Activated CD8-positive, alpha-beta T cell treated with anti-CD3 and anti-CD28 coated beads for 36 hours (primary cell): ENCODE data around the gene ZNF236. TPM values are rescaled to one million over a fixed set of nuclear protein-coding genes. Genes with fewer than 3 reads are reported as not detected.
"Not testable (repeated sequence)": the region's sequence is repeated elsewhere in the genome, so short reads cannot be mapped to it uniquely, and the experiment has no call there.

ENCODE experiments used
- ATAC-seq: fragments of 200-7000 bp; cut with Tn5 transposase; one replicate; pipeline ENCODE4 v1.10.0; 2021; ENCODE audit warnings: mild to moderate bottlenecking, moderate library complexity
- CTCF ChIA-PET: fragments of 350-600 bp; sonication (Branson Sonifier 250); formaldehyde crosslinking; loops from one replicate; lab custom pipeline; 2021; ENCODE audit warnings: antibody characterized with exemption; lab: Charles Lee
- POLR2A ChIA-PET: fragments of 350-600 bp; sonication (Branson Sonifier 250); formaldehyde crosslinking; loops from one replicate; lab custom pipeline; 2021; ENCODE audit warnings: antibody characterized with exemption; lab: Charles Lee
- DNase-seq: peaks from one replicate; pipeline ENCODE4 v3.0.0-alpha.2; 2020
- H3K27ac Mint-ChIP-seq: one replicate; pipeline ENCODE4 v1.8.0; 2021; ENCODE audit warnings: mild to moderate bottlenecking, mixed read lengths
- H3K27me3 Mint-ChIP-seq: one replicate; pipeline ENCODE4 v1.8.0; 2021; ENCODE audit warnings: mixed read lengths
- H3K36me3 Mint-ChIP-seq: one replicate; pipeline ENCODE4 v1.8.0; 2021; ENCODE audit warnings: low read depth, mixed read lengths
- H3K4me1 Mint-ChIP-seq: one replicate; pipeline ENCODE4 v1.8.0; 2021; ENCODE audit warnings: low read depth, mixed read lengths
- H3K4me3 Mint-ChIP-seq: one replicate; pipeline ENCODE4 v1.8.0; 2021; ENCODE audit warnings: mild to moderate bottlenecking, moderate library complexity, mixed read lengths
- H3K9me3 Mint-ChIP-seq: one replicate; pipeline ENCODE4 v1.8.0; 2021; ENCODE audit warnings: mixed read lengths
- CTCF ChIP-seq: fragments of 200-600 bp; IDR thresholded peaks from one replicate; pipeline ENCODE4 v1.8.0; 2022; ENCODE audit warnings: antibody characterized with exemption, mild to moderate bottlenecking
- intact Hi-C: fragments of 100-400 bp; cut with micrococcal nuclease; formaldehyde crosslinking; loops from one replicate; pipeline ENCODE4 v1.10.0; 2022
- total RNA-seq, 2 experiments: library from RNA; stranded (reverse); gene quantifications; one replicate each; pipeline ENCODE4 v1.2.3, GENCODE V29; 2021

Gene ZNF236
- 10 to 100 TPM; 12.7 to 15.2 TPM for total RNA-seq

- intact Hi-C loops, result no loop called here
- CTCF ChIA-PET, result interaction anchor here (7.7 kb wide), 1 partner anchor 20 kb away, joined by 85 read pairs; no protein-coding TSS in a partner anchor
Measured at GRCh38 chr18:76822506-76823160, at the start of gene ZNF236. Gene ZNF236, plus strand, starts transcription at chr18:76822557. Its CDS starts 51 bp downstream, at chr18:76822608.

GRCh38 chr18:76772665-76773064, 49.7 kb upstream of the ZNF236 start:
- Mint-ChIP-seq H3K36me3 (no peaks in the 10 kb centered on the region), H3K4me3 (no peak overlapping the region), H3K9me3 (peaks cover 8% of the 10 kb centered on the region), H3K27me3 (peaks cover 14% of the 10 kb centered on the region), H3K27ac (no peak overlapping the region), H3K4me1 (no peaks in the 10 kb centered on the region)
- no peak for ATAC-seq
- TF ChIP-seq CTCF, result no peak
- ChIA-PET POLR2A (no interaction called here), CTCF (no interaction called here)
- no peak for DNase-seq
- intact Hi-C loops, result no loop called here

More at GRCh38 chr18:76822506-76823160, at the start of gene ZNF236:
- peak within 1 kb of the TSS; percentile 91 for H3K4me3 Mint-ChIP-seq
- peaks cover 15% of the 10 kb centered on the region for H3K36me3 Mint-ChIP-seq
- no peaks in the 10 kb centered on the region for H3K27me3 Mint-ChIP-seq
- peak within 1 kb of the TSS; percentile 93 for H3K27ac Mint-ChIP-seq
- POLR2A ChIA-PET, result interaction anchor here (1.0 to 2.6 kb wide), 4 partner anchors 8 to 22 kb away, joined by 4 to 6 read pairs (median 5); no protein-coding TSS in a partner anchor
- no peak for TF ChIP-seq CTCF
- peak; percentile 70 for DNase-seq
- H3K4me1 Mint-ChIP-seq, result peaks cover 49% of the 10 kb centered on the region
- H3K9me3 Mint-ChIP-seq, result no peaks in the 10 kb centered on the region
- peak; percentile 67 for ATAC-seq

- CTCF ChIA-PET, ATAC-seq, H3K36me3 Mint-ChIP-seq, H3K27ac Mint-ChIP-seq, DNase-seq, H3K4me3 Mint-ChIP-seq, H3K27me3 Mint-ChIP-seq, H3K4me1 Mint-ChIP-seq, H3K9me3 Mint-ChIP-seq, intact Hi-C loops, POLR2A ChIA-PET: not testable (repeated sequence)
Measured at GRCh38 chr18:76777036-76777435, 45.3 kb upstream of the ZNF236 start.

GRCh38 chr18:76783786-76784484, 38.4 kb upstream of the ZNF236 start:
- no peak for TF ChIP-seq CTCF
- DNase-seq, result no peak
- intact Hi-C loops, result no loop called here
- Mint-ChIP-seq H3K4me1 (peaks cover 4% of the 10 kb centered on the region), H3K27ac (no peak overlapping the region), H3K4me3 (no peak overlapping the region), H3K27me3 (peaks cover 9% of the 10 kb centered on the region), H3K9me3 (no peaks in the 10 kb centered on the region), H3K36me3 (no peaks in the 10 kb centered on the region)
- no peak for ATAC-seq
- ChIA-PET CTCF (interaction anchor here (2.0 kb wide), 1 partner anchor 17 kb away, joined by 5 read pairs; no protein-coding TSS in a partner anchor), POLR2A (no interaction called here)

- Mint-ChIP-seq H3K36me3 (no peaks in the 10 kb centered on the region), H3K27me3 (peaks cover 7% of the 10 kb centered on the region), H3K27ac (no peak overlapping the region), H3K9me3 (peaks cover under 1% of the 10 kb centered on the region), H3K4me3 (no peak overlapping the region), H3K4me1 (peaks cover 4% of the 10 kb centered on the region)
- ChIA-PET POLR2A (no interaction called here), CTCF (interaction anchor here (0.6 kb wide), 1 partner anchor 17 kb away, joined by 4 read pairs; no protein-coding TSS in a partner anchor)
- ATAC-seq, result no peak
- no peak for DNase-seq
- intact Hi-C loops, result no loop called here
- TF ChIP-seq CTCF, result no peak
Measured at GRCh38 chr18:76785872-76786271, 36.5 kb upstream of the ZNF236 start.
